HG03354 (cell line): ENCODE data around the gene BCAP31.
"Not testable (repeated sequence)": the region's sequence is repeated elsewhere in the genome, so short reads cannot be mapped to it uniquely, and the experiment has no call there.

Experiments
- ATAC-seq: cut with Tn5 transposase; IDR thresholded peaks from one replicate; pipeline ENCODE4 v1.9.1; 2021; ENCODE audit warnings: mild to moderate bottlenecking; ENCODE audit not compliant: unreplicated experiment, poor library complexity, severe bottlenecking

The BCAP31 gene

DNA sequence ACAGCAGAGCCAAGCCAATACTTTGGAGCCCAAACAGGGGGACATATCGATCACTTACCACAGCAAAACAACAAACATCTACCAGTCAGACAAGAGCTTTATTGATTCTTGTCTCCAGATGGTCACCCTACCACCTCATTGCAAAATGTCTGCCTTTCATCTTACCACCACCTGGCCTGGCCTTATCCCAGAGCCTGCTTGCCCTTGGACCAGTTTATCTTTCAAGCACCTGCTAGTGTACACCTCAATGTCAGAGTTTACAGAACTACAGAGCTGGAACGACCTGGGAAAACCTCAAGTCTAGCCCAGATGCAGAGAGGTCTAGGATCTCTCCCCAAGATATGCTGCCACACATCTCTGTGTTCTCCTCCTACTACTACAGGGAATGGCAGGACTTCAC is 4.5 kb downstream of the BCAP31 start:
- ATAC-seq, result no peak

DNA sequence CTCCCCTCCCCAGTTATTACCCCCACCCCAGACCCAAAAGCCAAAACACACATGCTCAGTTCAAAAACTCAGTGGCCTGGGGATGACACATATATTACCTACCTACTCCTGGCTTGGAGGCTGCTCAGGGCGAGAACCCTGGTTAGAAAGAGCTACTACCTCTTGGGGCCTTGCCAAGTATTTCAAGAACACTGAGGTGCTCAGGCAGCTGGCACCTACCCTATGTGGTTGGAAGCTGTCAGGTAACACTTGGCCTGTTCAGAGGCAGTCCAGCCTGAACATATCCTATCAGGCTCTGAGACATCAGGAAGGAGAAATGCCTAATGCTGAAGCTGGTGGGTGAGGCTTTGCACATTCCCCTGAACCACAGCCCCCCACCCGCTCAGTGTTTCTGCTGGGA is 4.9 kb downstream of the BCAP31 start:
- no peak for ATAC-seq

DNA sequence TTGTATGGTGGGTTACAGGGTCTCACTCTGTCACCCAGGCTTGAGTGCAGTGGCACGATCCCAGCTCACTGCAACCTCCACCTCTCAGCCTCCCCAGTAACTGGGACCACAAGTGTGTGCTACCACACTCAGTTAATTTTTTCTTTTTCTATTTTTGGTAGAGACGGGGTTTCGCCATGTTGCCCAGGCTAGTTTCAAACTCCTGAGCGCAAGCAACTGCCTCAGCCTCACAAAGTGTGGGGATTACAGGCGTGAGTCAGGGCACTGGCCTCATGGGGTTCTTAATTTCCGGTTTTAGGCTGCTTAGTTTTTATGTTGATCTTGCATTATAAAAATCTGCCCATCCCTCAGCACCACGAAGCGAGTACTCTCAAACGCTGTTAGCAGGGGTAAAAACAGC is 6.7 kb downstream of the BCAP31 start:
- no peak for ATAC-seq

DNA sequence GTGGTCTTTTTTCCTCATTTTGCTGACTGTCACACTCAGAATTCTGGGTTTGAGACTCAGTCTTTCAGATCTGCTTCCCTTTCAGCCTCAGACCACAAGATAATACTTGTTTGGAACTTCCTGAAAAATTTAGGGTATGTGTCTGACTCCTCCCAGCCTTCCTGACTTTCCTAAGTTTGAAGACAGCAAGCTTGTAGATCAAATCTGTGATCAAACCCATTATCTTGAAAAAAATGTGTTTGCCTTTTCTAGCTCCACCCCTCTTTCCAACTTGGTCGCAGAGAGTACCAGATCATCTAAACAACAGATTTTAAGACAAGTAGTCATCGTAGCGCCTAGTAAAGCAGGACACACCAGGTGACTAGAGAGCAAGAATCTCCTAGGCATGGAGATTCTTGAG is 9.9 kb downstream of the BCAP31 start:
- ATAC-seq, result no peak

DNA sequence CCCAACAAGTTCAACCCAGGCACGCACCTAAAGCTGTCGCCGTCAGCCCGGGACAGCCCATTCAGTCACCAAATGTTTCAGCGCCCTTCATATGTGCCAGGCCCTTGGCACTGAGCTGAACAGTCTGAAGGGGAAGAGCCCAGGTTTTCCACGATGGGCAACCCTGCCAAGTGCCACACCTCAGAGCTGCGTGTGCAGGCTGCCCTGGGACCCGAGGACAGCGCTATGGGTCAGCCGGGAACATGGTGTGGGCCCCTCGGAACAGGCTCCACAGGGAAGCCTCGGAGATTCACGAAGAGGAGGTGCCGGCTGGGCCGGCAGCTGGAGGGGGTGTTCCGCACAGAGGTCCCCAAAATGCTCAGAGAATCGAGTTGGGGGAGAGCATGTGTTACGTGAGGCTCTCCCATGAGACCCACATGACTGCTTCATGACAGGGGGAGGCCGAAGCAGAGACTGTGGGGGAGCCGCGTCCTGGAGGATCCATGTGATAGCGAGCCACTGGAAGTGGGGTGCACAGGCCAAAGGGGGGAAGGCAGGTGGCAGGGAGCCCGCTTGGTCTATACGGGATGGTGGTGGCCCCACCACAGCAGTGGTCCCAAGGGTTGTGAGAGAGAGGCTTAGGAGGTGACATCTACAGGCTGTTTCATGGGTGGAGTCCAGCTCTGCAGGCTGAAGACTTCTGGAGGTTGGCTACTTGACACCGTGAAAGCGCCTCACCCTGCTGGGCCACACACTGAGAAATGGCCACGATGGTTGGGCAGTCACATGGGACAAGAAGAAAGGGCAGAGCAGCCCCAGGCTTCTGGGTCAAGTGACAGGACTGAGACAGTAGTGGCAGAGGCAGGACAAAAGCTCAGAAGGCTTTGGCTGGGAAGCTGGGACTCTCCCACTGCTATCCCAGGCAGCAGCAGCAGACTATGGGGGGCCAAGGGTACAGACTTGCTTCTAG is 14.2 kb downstream of the BCAP31 start:
- no peak for ATAC-seq

DNA sequence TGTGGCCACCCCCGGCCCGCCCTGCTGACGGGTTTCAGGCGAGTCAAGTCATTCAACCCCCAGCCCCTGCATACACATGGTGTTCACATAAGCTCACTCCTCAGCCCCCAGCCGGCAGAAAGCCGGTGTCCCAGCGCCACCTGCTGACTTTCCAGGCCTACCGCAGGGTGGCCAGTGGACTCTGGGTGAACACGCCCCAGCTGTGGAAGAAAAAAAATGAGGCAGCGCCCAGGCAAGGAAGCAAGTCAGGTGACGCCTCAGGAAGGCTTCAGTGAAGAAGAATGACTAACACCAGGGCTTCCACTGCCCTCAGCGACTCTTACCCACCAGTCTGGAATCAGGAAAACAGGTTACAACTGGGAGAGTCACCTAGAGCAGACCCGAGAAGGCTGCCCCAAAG is 15.8 kb downstream of the BCAP31 start:
- ATAC-seq, result no peak

DNA sequence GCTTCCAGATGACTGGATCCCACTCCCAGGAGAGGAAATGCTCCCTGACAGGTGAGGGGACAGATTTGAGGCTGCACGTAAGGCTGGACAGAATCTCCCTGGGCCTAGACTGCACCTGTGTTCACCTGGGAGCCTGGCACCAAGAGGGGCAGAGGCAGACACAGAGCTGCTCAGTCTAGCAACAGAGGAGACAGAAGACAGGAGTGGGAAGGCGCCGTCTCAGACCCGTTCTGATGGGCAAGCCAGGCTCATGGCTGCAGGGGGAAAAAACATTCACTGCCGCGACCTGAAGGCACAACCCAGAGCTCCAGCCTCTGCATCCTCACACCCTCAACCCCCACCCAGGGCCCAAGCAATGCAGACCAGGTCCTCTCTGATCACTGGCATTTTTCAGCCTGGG is 16.8 kb downstream of the BCAP31 start:
- ATAC-seq, result no peak

DNA sequence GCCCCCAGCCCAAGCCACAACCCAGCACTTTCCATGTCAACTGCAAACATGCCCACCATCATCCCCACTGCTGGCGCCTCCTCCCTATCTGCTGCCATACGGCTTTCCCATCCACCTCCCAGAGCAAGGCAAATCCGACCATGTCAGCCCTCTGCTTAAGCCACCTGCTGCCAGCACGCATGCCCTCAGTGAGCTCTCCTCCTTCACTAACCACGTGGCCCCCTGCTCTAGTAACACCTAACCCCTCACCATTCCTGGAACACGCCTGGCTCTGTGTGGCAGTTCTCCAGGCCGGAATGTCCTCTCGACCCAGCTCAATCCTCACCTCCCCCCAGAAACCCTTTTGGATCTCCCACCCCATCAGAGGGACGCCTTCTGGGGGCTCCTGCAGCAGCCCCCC is 17.4 kb downstream of the BCAP31 start:
- no peak for ATAC-seq

DNA sequence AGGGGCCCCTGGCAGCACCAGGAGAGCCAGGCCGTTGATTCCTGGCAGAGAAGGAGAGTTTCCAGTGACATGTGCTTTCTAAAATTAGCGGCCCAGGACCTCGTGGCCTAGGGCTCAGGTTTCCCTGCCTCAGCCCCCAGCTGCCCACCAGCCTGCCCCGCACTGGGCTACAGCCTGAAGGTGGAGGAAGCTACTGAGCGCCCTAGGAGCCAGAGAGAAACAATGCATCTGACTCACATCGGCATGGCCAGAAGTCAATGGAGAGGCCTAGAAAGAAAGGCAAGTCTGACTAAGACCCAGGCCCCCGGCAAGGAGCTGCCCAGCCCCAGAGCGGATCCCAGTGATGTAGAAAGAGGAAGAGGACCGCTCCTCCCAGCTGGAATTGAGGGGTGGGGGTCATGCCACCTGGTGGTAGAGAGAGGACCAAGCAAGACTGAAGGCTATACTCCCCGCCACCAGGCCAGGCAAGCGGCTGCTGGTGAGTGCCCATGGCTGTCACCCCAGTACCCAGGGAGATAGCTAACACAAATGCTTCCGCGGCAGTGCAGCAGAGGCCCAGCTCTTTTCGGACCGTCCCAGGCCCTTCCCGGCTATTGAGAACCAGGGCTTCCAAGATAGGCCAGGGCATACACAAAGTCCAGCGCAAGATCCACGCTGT is 18.7 kb downstream of the BCAP31 start:
- ATAC-seq, result not testable (repeated sequence)

DNA sequence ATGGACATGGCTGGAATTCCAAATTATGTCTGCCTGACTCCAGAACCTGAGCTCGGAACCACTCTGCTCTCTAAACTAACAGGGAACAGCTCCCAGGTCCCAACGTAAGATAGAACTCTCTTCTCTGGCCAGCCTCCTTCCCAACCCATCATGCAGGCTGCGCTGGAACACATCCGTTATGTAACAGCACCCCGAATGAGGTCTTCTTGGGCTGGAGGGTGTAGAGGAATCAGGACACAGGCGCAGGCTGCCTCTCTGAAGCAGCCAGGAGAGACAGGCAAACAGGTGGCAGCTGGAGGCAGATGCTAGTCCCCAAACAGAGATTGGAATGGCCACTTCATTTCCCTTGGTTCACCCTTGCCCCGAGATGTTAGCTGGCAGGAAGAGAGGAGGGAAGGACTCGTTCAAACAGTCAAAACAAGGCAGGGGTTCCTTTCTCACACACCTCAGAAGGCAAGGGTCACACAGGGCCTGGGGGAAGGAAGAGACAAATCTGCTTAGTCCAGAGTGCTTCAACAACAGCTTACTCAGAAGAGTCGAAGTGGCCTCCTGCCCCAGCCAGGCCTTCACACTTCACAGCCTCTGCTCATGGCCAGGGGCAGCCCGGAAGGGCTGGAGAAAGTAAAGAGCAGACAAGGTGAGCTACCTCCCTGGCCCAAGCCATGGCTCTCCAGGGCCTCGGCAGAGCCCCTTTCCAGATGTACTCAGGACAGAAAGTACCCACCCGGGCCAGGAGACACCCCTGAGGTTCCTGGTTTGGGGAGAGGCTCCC is 19.4 kb downstream of the BCAP31 start:
- not testable (repeated sequence) for ATAC-seq

DNA sequence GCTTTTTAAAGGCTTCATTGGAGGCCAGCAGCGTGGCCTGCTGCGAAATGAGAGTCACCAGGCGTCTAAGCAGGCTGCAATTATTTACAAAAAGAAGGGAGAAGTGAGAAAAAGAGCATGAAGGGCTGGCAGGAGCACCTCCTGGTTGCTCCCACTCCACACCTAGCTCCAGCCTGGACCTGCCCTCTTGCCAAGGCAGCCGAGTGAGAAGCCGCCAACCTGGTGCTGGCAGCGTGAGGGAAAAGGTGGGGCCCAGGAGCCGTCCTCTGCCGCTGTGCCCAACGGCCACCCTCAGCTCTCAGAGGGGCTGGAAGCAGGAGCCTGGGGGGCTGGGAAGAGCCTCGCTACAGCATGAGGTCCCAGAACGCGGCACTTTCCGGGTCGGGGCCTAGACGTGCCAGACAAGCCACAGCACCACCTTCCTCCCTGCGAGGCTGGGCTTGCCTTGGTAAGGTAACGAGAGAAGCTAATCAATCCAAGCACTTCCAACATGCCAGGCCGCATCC is 20.1 kb downstream of the BCAP31 start:
- ATAC-seq, result no peak

DNA sequence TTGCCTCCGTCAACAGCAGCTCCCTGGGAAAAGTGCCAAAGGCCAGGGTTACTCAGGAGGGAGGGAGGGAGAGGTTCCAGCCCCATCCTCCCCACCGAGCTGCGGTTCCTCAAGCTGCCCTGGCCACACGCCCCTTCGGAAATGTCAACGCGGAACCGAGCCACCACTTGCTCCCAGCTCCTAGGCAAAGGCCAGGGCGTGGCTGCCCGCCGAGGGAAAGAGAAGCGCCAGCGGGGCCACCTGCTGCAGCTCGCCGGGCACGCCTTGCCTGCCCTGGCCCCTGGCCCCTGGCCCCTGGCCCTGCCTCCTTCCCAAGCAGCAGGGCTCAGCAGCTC is 21.2 kb downstream of the BCAP31 start:
- ATAC-seq, result no peak

DNA sequence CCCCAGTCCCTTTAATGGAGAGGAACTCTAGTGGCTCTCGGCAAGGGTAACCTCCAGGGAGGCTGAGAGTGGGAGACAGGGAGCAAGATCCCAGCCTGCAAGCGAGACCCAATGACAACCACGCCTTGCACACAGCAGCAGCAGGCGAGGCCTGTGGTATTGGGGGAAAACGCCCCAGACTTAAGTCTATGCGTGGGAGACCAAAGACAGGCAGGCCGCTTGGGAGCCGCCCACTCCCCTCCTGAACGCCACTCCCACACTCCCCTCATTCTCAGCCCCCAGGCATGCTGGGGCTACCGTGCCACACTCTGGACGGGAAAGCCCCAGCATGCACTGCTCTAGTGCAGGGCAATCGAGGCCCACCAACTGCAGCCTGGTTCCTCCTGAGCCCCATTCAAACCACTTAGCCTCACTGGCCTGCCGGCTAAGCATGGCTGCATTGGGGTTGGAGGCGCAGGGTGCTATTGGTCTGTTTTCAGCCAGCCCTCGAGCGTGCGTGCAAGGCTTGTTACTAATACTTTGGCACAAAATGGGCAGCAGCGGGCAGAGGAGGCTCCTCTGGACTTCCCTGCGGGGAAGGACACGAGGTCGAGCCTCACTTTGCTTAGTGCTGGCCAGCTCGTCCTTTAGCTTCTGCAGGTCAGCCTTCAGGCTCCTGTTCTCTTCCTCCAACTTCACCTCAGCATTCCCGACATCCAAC is 21.7 kb downstream of the BCAP31 start:
- ATAC-seq, result no peak

DNA sequence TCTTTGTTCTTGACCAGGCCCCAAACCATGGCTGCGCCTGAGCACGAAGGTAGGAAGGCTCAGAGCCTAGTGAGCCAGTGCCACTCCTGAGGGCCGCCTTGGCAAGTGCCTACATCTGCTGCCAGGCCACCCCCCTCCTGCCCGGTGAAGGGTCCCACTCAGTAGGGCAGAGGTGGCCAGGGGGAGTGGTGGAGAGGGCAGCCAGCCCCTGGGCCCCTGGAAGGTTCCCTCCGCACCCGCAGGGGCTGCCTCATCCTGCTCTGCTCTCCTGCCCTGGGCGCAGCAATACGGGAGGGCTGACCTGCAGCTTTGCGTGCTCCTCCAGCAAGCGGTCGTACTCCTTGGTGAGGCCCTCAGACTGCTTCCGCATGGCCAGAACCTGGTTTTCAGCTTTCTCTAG is 22.5 kb downstream of the BCAP31 start:
- ATAC-seq, result no peak

DNA sequence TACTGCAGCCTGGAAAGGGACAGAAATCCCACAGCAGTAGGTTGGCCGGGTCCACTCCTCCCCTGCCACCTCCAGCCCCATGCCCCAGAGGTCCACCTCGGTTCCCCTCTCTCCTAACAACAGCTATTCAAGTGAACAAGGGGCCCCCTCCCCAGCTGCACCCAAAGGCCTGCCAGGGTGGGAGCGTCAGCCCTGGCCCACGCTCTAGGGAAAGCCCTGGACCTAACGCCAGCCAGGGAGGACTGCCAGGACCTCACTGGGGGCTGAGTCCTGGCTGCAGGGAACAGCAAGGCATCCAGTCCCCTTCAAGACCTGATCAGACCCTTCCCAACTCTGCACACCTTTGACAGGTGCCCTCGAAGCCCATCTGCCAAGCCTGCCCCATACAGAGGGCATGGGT is 23.2 kb downstream of the BCAP31 start:
- no peak for ATAC-seq

DNA sequence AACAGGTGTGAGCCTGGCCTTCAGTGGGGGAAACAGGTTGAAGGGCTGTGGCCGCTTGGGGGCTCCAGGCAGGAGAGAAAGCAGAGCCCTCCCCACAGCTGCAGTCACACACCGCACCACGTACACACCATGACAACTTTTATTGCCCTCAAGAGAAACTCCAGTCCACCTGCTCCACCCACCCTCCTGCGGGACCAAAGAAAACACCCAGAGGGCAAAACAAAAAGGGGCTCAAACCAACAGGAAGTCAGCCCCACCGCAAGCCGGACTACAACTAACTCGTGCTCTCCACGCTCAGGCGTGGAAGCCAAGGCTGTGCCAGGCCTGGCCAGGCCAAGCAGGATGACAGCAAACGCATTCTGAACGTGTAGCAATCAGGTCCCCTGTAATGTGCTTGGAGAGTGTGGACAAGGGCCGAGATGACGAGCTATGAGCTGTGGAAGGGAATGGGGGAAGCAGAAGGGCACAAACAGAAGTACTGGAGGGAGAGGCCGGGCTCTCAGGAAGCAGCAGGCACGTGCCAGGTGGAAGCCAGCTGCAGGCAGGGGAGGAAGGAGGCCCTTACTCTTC is 23.7 kb downstream of the BCAP31 start:
- no peak for ATAC-seq

DNA sequence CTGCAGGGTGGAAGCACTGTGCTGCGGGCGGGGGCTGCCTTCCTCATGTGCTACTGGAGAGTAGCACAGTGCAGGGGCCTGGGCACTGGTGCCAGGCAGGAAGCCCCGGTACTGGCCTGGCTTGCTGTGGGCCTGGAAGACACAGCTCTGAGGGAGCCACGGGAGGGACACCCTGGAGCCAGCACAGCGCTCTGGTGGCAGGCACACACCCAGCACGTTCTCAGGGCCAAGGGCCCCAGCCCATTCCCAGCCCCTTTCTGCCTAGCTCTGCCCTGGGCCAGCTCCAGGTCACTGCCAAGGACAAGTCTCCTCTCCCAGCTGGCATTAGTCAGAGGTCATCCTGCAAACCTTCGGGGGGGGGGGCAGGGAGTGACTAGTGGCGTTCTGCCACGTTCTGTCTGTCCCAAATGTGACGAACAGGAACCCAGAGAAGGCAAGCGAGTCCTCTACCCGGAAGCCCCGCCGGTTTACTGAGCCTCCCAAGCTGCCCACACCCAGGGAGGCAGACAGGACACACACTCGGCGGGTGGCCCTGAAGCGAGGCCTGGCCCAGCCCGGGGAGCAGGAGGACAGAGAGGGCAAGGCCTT is 24.3 kb downstream of the BCAP31 start:
- not testable (repeated sequence) for ATAC-seq

DNA sequence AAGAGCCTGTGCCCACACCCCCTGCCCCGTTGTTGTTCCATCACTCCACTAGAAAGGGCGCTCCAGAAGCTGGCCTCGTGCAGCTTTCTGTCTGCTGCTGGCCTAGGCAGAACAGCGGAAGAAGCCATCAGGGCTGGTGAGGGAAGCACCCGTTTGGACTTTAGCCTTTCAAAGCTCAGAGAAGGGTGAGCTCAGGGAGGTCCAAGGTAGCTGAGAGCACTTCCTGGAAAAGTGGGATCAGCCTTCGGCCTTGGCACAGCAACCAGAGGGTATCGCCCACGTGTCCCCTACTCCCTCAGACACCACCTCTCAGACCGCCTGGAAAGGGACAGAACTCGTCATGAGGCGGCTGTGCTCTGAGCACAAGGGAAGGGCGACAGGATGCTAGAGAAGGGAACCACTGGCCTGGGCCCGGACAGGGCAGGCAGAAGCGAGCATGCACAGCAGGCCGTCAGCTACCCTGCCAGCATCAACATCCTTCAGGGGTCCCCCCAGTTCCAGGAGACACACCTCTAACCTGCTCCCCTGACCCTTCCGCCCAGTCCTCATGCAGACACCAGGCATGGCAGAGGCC is 24.9 kb downstream of the BCAP31 start:
- ATAC-seq, result not testable (repeated sequence)
